HEK293 (cell line): ENCODE data around the gene COX8A.

Source experiments
- CTCF ChIP-seq: fragments of 450-650 bp; formaldehyde crosslinking; IDR thresholded peaks from 2 replicates; pipeline ENCODE4 v1.5.1; 2016; ENCODE audit warnings: missing biosample characterization, missing genetic modification characterization
- TCF7L2 ChIP-seq: IDR thresholded peaks from 2 replicates; pipeline ENCODE4 v1.6.1; 2011; ENCODE audit warnings: low read depth, mild to moderate bottlenecking, inconsistent platforms, low read length, moderate library complexity, borderline replicate concordance
- TSHZ1 ChIP-seq: fragments of 450-650 bp; formaldehyde crosslinking; IDR thresholded peaks from 2 replicates; pipeline ENCODE4 v1.5.1; 2016; ENCODE audit warnings: missing biosample characterization, missing genetic modification characterization, borderline replicate concordance
- ZBTB11 ChIP-seq: fragments of 450-650 bp; formaldehyde crosslinking; conservative IDR thresholded peaks from 2 replicates; pipeline ENCODE4 v1.5.1; 2016; ENCODE audit warnings: low read depth, missing biosample characterization, missing genetic modification characterization
- ZBTB26 ChIP-seq: fragments of 450-650 bp; formaldehyde crosslinking; optimal IDR thresholded peaks from 2 replicates; pipeline ENCODE3; 2016; ENCODE audit warnings: missing biosample characterization, mild to moderate bottlenecking, missing genetic modification characterization
- ZFP37 ChIP-seq: fragments of 450-650 bp; formaldehyde crosslinking; IDR thresholded peaks from 2 replicates; pipeline ENCODE4 v1.5.1; 2016; ENCODE audit warnings: missing biosample characterization, missing genetic modification characterization
- ZNF121 ChIP-seq: fragments of 450-650 bp; formaldehyde crosslinking; IDR thresholded peaks from 2 replicates; pipeline ENCODE4 v1.5.1; 2016; ENCODE audit warnings: missing biosample characterization, missing genetic modification characterization
- ZNF274 ChIP-seq, 2 experiments: fragments of 200-500 bp in 1 of 2; fragments of 450-650 bp in 1 of 2; sonication (Bioruptor generic) in 1 of 2; formaldehyde crosslinking in 1 of 2; IDR thresholded peaks; 2 replicates each; pipeline versions ENCODE4 v1.5.1 to v1.6.1; 2014 to 2016; ENCODE audit warnings: borderline replicate concordance in 1 of 2, inconsistent platforms in 1 of 2, low read length in 1 of 2, missing biosample characterization in 1 of 2, missing genetic modification characterization in 1 of 2
- ZNF350 ChIP-seq: fragments of 450-650 bp; formaldehyde crosslinking; IDR thresholded peaks from 2 replicates; pipeline ENCODE4 v1.5.0; 2017; ENCODE audit warnings: missing biosample characterization, mild to moderate bottlenecking, missing genetic modification characterization
- ZNF561 ChIP-seq: fragments of 450-650 bp; IDR thresholded peaks from 2 replicates; pipeline ENCODE4 v1.5.1; 2018; ENCODE audit warnings: missing biosample characterization, missing genetic modification characterization, borderline replicate concordance
- ZNF76 ChIP-seq: fragments of 450-650 bp; formaldehyde crosslinking; IDR thresholded peaks from 2 replicates; pipeline ENCODE4; 2016; ENCODE audit warnings: low read depth, missing biosample characterization, missing genetic modification characterization, borderline replicate concordance
- ZNF777 ChIP-seq: fragments of 450-650 bp; formaldehyde crosslinking; IDR thresholded peaks from 2 replicates; pipeline ENCODE4 v1.5.1; 2017; ENCODE audit warnings: missing biosample characterization, missing genetic modification characterization, borderline replicate concordance

GRCh38 chr11:64020976-64021756, 46.7 kb downstream of the COX8A start:
- TF ChIP-seq ZNF777 (tag by site-specific recombination) (no peak), TSHZ1 (no peak), ZNF121 (tag by site-specific recombination) (no peak), ZFP37 (tag by site-specific recombination) (no peak), CTCF (no peak), ZBTB11 (no peak), ZNF274 (IDR thresholded peaks at IDR 0.05; ENCODE audit: low read length) (no peak), ZNF274 (tag by site-specific recombination; IDR thresholded peaks at IDR 0.05; ENCODE audit: borderline replicate concordance) (no peak), ZNF76 (tag by site-specific recombination) (no peak), TCF7L2 (no peak), ZNF350 (tag by site-specific recombination) (no peak), ZBTB26 (tag by site-specific recombination) (no peak), ZNF561 (tag by site-specific recombination) (no peak)
